HEK293 (cell line): ENCODE measurements around the gene SLC28A1.

Experiments
- CTCF ChIA-PET: fragments of 350-600 bp; formaldehyde crosslinking; extraction: SDS; loops from one replicate; lab custom pipeline; 2021; ENCODE audit warnings: antibody characterized with exemption; lab: Yijun Ruan, JAX
- POLR2A ChIA-PET: fragments of 300-600 bp; formaldehyde crosslinking; extraction: SDS; loops from one replicate; lab custom pipeline; 2020; ENCODE audit warnings: antibody characterized with exemption, inconsistent platforms; lab: Yijun Ruan, JAX
- H3K27ac ChIP-seq: fragments of 200-500 bp; sonication (Bioruptor generic); 2 replicates; pipeline ENCODE4 v1.5.1; 2014; ENCODE audit warnings: low read depth, low read length, control low read depth, inconsistent platforms; ENCODE audit errors: extremely low read depth
- H3K36me3 ChIP-seq, 2 experiments: fragments of 200-500 bp in 1 of 2; sonication (Bioruptor generic) in 1 of 2; 1 replicate in 1 of 2; 2 replicates in 1 of 2; pipeline ENCODE4 v1.5.1; 2014 to 2017; ENCODE audit warnings: inconsistent platforms in 2 of 2, low read length in 2 of 2; ENCODE audit not compliant: control insufficient read depth in 2 of 2, insufficient read depth in 1 of 2
- H3K4me1 ChIP-seq: fragments of 200-500 bp; sonication (Bioruptor generic); 2 replicates; pipeline ENCODE4 v1.5.1; 2014; ENCODE audit warnings: mild to moderate bottlenecking, low read length, inconsistent platforms; ENCODE audit not compliant: control insufficient read depth, insufficient read depth
- H3K4me3 ChIP-seq: 2 replicates; pipeline ENCODE4 v1.5.1; 2011; ENCODE audit warnings: low read depth, mild to moderate bottlenecking, control low read depth, low read length, moderate library complexity
- H3K9me3 ChIP-seq: fragments of 200-500 bp; sonication (Bioruptor generic); 2 replicates; pipeline ENCODE4 v1.5.1; 2014; ENCODE audit warnings: low read depth, low read length, inconsistent platforms; ENCODE audit not compliant: control insufficient read depth, insufficient read depth
- BCL11A ChIP-seq: fragments of 450-650 bp; formaldehyde crosslinking; IDR thresholded peaks from 2 replicates; pipeline ENCODE4 v1.5.1; 2016; ENCODE audit warnings: low read depth, missing biosample characterization, missing genetic modification characterization
- FEZF1 ChIP-seq: fragments of 450-650 bp; formaldehyde crosslinking; IDR thresholded peaks from 2 replicates; pipeline ENCODE4 v1.5.1; 2016; ENCODE audit warnings: missing biosample characterization, missing genetic modification characterization
- GFI1B ChIP-seq: fragments of 450-650 bp; formaldehyde crosslinking; IDR thresholded peaks from 2 replicates; pipeline ENCODE4 v1.5.1; 2016; ENCODE audit warnings: missing biosample characterization, missing genetic modification characterization
- GLI2 ChIP-seq: fragments of 450-650 bp; formaldehyde crosslinking; IDR thresholded peaks from 2 replicates; pipeline ENCODE4; 2017; ENCODE audit warnings: missing biosample characterization, missing genetic modification characterization, low read depth, borderline replicate concordance
- GLIS1 ChIP-seq: fragments of 450-650 bp; formaldehyde crosslinking; IDR thresholded peaks from 2 replicates; pipeline ENCODE4 v1.5.1; 2016; ENCODE audit warnings: missing biosample characterization, missing genetic modification characterization
- GLIS2 ChIP-seq: fragments of 450-650 bp; formaldehyde crosslinking; IDR thresholded peaks from 2 replicates; pipeline ENCODE4 v1.5.1; 2016; ENCODE audit warnings: missing biosample characterization, missing genetic modification characterization
- HOXA7 ChIP-seq: sonication (generic); formaldehyde crosslinking; IDR thresholded peaks from 2 replicates; pipeline ENCODE4 v1.8.1; 2022; ENCODE audit warnings: missing genetic modification reagents, borderline replicate concordance
- KLF10 ChIP-seq: fragments of 450-650 bp; IDR thresholded peaks from 2 replicates; pipeline ENCODE4 v1.5.1; 2018; ENCODE audit warnings: missing biosample characterization, mild to moderate bottlenecking, missing genetic modification characterization
- SP2 ChIP-seq: fragments of 450-650 bp; formaldehyde crosslinking; IDR thresholded peaks from 2 replicates; pipeline ENCODE4 v1.5.1; 2016; ENCODE audit warnings: missing biosample characterization, missing genetic modification characterization
- ZFHX2 ChIP-seq: fragments of 450-650 bp; formaldehyde crosslinking; conservative IDR thresholded peaks from 2 replicates; pipeline ENCODE4 v1.5.1; 2016; ENCODE audit warnings: missing biosample characterization, missing genetic modification characterization
- ZNF121 ChIP-seq: fragments of 450-650 bp; formaldehyde crosslinking; IDR thresholded peaks from 2 replicates; pipeline ENCODE4 v1.5.1; 2016; ENCODE audit warnings: missing biosample characterization, missing genetic modification characterization
- ZNF133 ChIP-seq: fragments of 450-650 bp; formaldehyde crosslinking; IDR thresholded peaks from 2 replicates; pipeline ENCODE4 v1.5.1; 2016; ENCODE audit warnings: missing biosample characterization, missing genetic modification characterization
- ZNF302 ChIP-seq: fragments of 450-650 bp; formaldehyde crosslinking; IDR thresholded peaks from 2 replicates; pipeline ENCODE4 v1.5.1; 2016; ENCODE audit warnings: missing biosample characterization, missing genetic modification characterization, low read depth
- ZNF366 ChIP-seq: fragments of 450-650 bp; formaldehyde crosslinking; conservative IDR thresholded peaks from 2 replicates; pipeline ENCODE4 v1.5.1; 2016; ENCODE audit warnings: missing biosample characterization, missing genetic modification characterization
- ZNF426 ChIP-seq: fragments of 450-650 bp; formaldehyde crosslinking; IDR thresholded peaks from 2 replicates; pipeline ENCODE4 v1.5.1; 2017; ENCODE audit warnings: missing biosample characterization, missing genetic modification characterization, mild to moderate bottlenecking, inconsistent platforms, moderate library complexity
- ZNF473 ChIP-seq: fragments of 450-650 bp; formaldehyde crosslinking; IDR thresholded peaks from 2 replicates; pipeline ENCODE4 v1.5.1; 2017; ENCODE audit warnings: missing biosample characterization, missing genetic modification characterization
- ZNF48 ChIP-seq: fragments of 450-650 bp; formaldehyde crosslinking; IDR thresholded peaks from 2 replicates; pipeline ENCODE4 v1.5.1; 2016; ENCODE audit warnings: missing biosample characterization, missing genetic modification characterization
- ZNF501 ChIP-seq: fragments of 450-650 bp; formaldehyde crosslinking; IDR thresholded peaks from 2 replicates; pipeline ENCODE4 v1.5.1; 2016; ENCODE audit warnings: missing biosample characterization, missing genetic modification characterization
- ZNF514 ChIP-seq: fragments of 450-650 bp; formaldehyde crosslinking; IDR thresholded peaks from 2 replicates; pipeline ENCODE4 v1.5.1; 2016; ENCODE audit warnings: missing biosample characterization, missing genetic modification characterization
- ZNF521 ChIP-seq: fragments of 450-650 bp; formaldehyde crosslinking; IDR thresholded peaks from 2 replicates; pipeline ENCODE4 v1.5.1; 2017; ENCODE audit warnings: missing biosample characterization, mild to moderate bottlenecking, missing genetic modification characterization
- ZNF560 ChIP-seq: fragments of 450-650 bp; formaldehyde crosslinking; IDR thresholded peaks from 2 replicates; pipeline ENCODE4 v1.5.1; 2017; ENCODE audit warnings: missing biosample characterization, missing genetic modification characterization, borderline replicate concordance
- ZNF626 ChIP-seq: fragments of 450-650 bp; sonication (Bioruptor Pico); formaldehyde crosslinking; IDR thresholded peaks from 2 replicates; pipeline ENCODE4 v1.5.1; 2018; ENCODE audit warnings: missing biosample characterization, missing genetic modification characterization, inconsistent platforms
- ZNF658 ChIP-seq: fragments of 450-650 bp; formaldehyde crosslinking; IDR thresholded peaks from 2 replicates; pipeline ENCODE4; 2016; ENCODE audit warnings: missing biosample characterization, missing genetic modification characterization
- ZNF747 ChIP-seq: fragments of 450-650 bp; formaldehyde crosslinking; IDR thresholded peaks from 2 replicates; pipeline ENCODE4 v1.5.1; 2016; ENCODE audit warnings: missing biosample characterization, missing genetic modification characterization
- ZNF776 ChIP-seq: fragments of 450-650 bp; formaldehyde crosslinking; IDR thresholded peaks from 2 replicates; pipeline ENCODE4 v1.5.0; 2017; ENCODE audit warnings: missing biosample characterization, missing genetic modification characterization, borderline replicate concordance
- ZNF843 ChIP-seq: fragments of 450-650 bp; formaldehyde crosslinking; IDR thresholded peaks from 2 replicates; pipeline ENCODE4 v1.5.1; 2016; ENCODE audit warnings: missing biosample characterization, missing genetic modification characterization
- TF ChIP-seq, protein P1 (sequence below): fragments of 450-650 bp; formaldehyde crosslinking; IDR thresholded peaks from 2 replicates; pipeline ENCODE4 v1.5.1; 2017; ENCODE audit warnings: missing biosample characterization, missing genetic modification characterization
- TF ChIP-seq, protein P2 (sequence below): fragments of 450-650 bp; formaldehyde crosslinking; IDR thresholded peaks from 2 replicates; pipeline ENCODE4 v1.5.1; 2016; ENCODE audit warnings: missing biosample characterization, missing genetic modification characterization
- TF ChIP-seq, protein P3 (sequence below): fragments of 450-650 bp; formaldehyde crosslinking; IDR thresholded peaks from 2 replicates; pipeline ENCODE4 v1.5.1; 2016; ENCODE audit warnings: missing biosample characterization, missing genetic modification characterization
- TF ChIP-seq, protein P4 (sequence below): fragments of 450-650 bp; formaldehyde crosslinking; IDR thresholded peaks from 2 replicates; pipeline ENCODE4 v1.5.1; 2016; ENCODE audit warnings: missing biosample characterization, missing genetic modification characterization

The SLC28A1 gene

DNA sequence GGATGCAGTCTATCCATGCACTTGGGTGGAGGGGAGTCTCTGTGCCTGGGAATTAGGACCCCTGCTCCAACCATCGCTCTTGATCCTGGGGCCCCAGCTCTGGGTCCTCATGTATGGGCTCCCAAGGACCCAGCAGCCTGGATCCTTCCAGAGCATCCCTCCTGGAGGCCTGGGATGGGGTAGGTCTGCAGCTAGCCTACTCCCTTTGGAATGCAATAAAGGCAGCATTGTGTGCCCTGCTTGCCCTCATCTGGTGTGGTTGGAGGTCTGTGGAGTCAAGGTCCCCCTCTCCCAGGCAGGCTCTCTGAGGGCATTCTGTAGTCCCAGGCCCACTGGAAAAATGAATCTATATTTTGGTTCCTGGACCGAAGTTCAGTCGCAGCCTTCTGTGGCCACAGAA, 15.0 kb upstream of the SLC28A1 start:
- H3K4me3 ChIP-seq, result no peak overlapping the region
- POLR2A ChIA-PET, result no interaction called here
- H3K27ac ChIP-seq, result no peak overlapping the region
- no peaks in the 10 kb centered on the region for H3K36me3 ChIP-seq
- CTCF ChIA-PET, result interaction anchor here (0.6 to 2.0 kb wide), 3 partner anchors 9 to 94 kb away, joined by 3 to 9 read pairs (median 8); no protein-coding TSS in a partner anchor
- no peaks in the 10 kb centered on the region for H3K4me1 ChIP-seq
- no peaks in the 10 kb centered on the region for H3K9me3 ChIP-seq
- no peak for TF ChIP-seq ZNF747 (tag by site-specific recombination)
- TF ChIP-seq ZNF121 (tag by site-specific recombination), result no peak
- TF ChIP-seq ZNF48 (tag by site-specific recombination), result no peak
- TF ChIP-seq, protein P1, sequence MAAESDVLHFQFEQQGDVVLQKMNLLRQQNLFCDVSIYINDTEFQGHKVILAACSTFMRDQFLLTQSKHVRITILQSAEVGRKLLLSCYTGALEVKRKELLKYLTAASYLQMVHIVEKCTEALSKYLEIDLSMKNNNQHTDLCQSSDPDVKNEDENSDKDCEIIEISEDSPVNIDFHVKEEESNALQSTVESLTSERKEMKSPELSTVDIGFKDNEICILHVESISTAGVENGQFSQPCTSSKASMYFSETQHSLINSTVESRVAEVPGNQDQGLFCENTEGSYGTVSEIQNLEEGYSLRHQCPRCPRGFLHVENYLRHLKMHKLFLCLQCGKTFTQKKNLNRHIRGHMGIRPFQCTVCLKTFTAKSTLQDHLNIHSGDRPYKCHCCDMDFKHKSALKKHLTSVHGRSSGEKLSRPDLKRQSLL, result no peak
- no peak for TF ChIP-seq ZNF626 (tag by site-specific recombination)
- no peak for TF ChIP-seq ZNF658 (tag by site-specific recombination)
- TF ChIP-seq HOXA7, result no peak
- TF ChIP-seq GLIS1 (tag by site-specific recombination), result no peak
- no peak for TF ChIP-seq GFI1B (tag by site-specific recombination)
- TF ChIP-seq, protein P2, sequence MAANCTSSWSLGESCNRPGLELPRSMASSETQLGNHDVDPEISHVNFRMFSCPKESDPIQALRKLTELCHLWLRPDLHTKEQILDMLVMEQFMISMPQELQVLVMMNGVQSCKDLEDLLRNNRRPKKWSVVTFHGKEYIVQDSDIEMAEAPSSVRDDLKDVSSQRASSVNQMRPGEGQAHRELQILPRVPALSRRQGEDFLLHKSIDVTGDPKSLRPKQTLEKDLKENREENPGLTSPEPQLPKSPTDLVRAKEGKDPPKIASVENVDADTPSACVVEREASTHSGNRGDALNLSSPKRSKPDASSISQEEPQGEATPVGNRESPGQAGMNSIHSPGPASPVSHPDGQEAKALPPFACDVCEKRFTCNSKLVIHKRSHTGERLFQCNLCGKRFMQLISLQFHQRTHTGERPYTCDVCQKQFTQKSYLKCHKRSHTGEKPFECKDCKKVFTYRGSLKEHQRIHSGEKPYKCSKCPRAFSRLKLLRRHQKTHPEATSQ (tag by site-specific recombination), result no peak
- TF ChIP-seq ZNF560 (tag by site-specific recombination), result no peak
- TF ChIP-seq SP2 (tag by site-specific recombination), result no peak
- no peak for TF ChIP-seq ZNF426 (tag by site-specific recombination)
- no peak for TF ChIP-seq ZNF133
- no peak for TF ChIP-seq ZNF521 (tag by site-specific recombination)
- no peak for TF ChIP-seq ZNF366 (tag by site-specific recombination)
- TF ChIP-seq, protein P3, sequence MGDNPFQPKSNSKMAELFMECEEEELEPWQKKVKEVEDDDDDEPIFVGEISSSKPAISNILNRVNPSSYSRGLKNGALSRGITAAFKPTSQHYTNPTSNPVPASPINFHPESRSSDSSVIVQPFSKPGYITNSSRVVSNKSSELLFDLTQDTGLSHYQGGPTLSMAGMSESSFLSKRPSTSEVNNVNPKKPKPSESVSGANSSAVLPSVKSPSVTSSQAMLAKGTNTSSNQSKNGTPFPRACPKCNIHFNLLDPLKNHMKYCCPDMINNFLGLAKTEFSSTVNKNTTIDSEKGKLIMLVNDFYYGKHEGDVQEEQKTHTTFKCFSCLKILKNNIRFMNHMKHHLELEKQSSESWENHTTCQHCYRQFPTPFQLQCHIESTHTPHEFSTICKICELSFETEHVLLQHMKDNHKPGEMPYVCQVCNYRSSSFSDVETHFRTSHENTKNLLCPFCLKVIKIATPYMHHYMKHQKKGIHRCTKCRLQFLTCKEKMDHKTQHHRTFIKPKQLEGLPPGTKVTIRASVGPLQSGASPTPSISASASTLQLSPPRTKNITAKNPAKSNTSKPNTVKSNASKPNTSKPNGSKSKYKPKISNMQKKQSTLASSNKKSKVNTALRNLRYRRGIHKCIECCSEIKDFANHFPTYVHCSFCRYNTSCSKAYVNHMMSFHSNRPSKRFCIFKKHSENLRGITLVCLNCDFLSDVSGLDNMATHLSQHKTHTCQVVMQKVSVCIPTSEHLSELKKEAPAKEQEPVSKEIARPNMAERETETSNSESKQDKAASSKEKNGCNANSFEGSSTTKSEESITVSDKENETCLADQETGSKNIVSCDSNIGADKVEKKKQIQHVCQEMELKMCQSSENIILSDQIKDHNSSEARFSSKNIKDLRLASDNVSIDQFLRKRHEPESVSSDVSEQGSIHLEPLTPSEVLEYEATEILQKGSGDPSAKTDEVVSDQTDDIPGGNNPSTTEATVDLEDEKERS (tag by site-specific recombination), result no peak

DNA sequence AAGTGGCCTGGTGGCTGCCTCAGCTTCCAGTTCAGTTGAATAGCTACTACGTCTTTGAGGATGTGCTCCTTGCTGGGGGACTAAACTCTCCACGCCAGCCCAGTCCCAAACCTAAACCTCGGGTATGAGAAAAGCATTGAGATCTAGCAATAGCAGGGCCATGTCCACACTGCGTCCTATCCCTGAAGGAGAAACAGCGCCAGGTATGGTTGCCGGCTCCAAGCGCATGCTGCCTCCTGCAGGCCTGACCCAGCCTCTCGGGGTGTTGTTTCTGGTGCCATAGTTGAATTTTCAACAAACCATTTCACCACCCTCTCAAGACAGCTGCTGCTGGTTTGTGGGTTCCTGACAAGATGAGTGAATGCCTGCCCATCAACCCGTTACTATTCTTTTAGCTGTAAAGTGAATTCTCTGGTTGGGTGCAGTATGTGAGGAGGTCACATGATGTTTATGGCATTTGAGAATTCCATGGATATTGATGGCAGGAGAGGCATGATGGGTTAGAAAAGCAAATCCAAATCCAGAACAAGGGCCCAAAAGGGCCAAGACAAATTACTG, 13.0 kb upstream of the SLC28A1 start:
- Histone ChIP-seq H3K27ac (no peak overlapping the region), H3K4me3 (no peak overlapping the region), H3K4me1 (no peaks in the 10 kb centered on the region), H3K9me3 (no peaks in the 10 kb centered on the region), H3K36me3 (no peaks in the 10 kb centered on the region)
- POLR2A ChIA-PET, result no interaction called here
- CTCF ChIA-PET, result interaction anchor here (0.7 to 1.6 kb wide), 3 partner anchors 10 to 216 kb away, joined by 4 to 5 read pairs (median 4); no protein-coding TSS in a partner anchor
- TF ChIP-seq ZNF501 (tag by site-specific recombination) (no peak), FEZF1 (tag by site-specific recombination) (no peak), ZNF514 (no peak), GLI2 (tag by site-specific recombination) (no peak), GLIS2 (tag by site-specific recombination) (no peak), BCL11A (tag by site-specific recombination) (no peak), ZNF560 (tag by site-specific recombination) (no peak), ZNF366 (tag by site-specific recombination) (no peak), ZNF843 (tag by site-specific recombination) (no peak), KLF10 (tag by site-specific recombination) (no peak), ZFHX2 (tag by site-specific recombination) (no peak), ZNF302 (tag by site-specific recombination) (no peak), ZNF776 (tag by site-specific recombination) (no peak), ZNF473 (tag by site-specific recombination) (no peak)
- TF ChIP-seq, protein P4, sequence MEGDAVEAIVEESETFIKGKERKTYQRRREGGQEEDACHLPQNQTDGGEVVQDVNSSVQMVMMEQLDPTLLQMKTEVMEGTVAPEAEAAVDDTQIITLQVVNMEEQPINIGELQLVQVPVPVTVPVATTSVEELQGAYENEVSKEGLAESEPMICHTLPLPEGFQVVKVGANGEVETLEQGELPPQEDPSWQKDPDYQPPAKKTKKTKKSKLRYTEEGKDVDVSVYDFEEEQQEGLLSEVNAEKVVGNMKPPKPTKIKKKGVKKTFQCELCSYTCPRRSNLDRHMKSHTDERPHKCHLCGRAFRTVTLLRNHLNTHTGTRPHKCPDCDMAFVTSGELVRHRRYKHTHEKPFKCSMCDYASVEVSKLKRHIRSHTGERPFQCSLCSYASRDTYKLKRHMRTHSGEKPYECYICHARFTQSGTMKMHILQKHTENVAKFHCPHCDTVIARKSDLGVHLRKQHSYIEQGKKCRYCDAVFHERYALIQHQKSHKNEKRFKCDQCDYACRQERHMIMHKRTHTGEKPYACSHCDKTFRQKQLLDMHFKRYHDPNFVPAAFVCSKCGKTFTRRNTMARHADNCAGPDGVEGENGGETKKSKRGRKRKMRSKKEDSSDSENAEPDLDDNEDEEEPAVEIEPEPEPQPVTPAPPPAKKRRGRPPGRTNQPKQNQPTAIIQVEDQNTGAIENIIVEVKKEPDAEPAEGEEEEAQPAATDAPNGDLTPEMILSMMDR, result no peak
